ENCODE data around the gene DNAJC22. TPM values are rescaled to one million over a fixed set of nuclear protein-coding genes. Genes with fewer than 3 reads are reported as not detected.

Gene DNAJC22
- polyA plus RNA-seq, 1 of the 3 experiments (the other 2 are of a cell fraction): 4.5 TPM

- TF ChIP-seq REST (IDR thresholded peaks at IDR 0.05; ENCODE audit: low read depth, low read length) (no peak), NRF1 (IDR thresholded peaks at IDR 0.05; ENCODE audit: low read depth, low read length) (no peak), NFIC (IDR thresholded peaks at IDR 0.05; ENCODE audit: borderline replicate concordance) (no peak), SIN3A (IDR thresholded peaks at IDR 0.05; ENCODE audit: borderline replicate concordance, low read depth, low read length) (no peak), GABPA (IDR thresholded peaks at IDR 0.05; ENCODE audit: low read depth) (no peak), RAD21 (IDR thresholded peaks at IDR 0.05; ENCODE audit: low read length) (no peak), RFX5 (IDR thresholded peaks at IDR 0.05; ENCODE audit: low read length) (no peak)
Observed at GRCh38 chr12:49344486-49345050, 2.1 kb upstream of the DNAJC22 start (continued).

GRCh38 chr12:49345051-49345824 is 1.4 kb upstream of the DNAJC22 start:
- no peaks in the 10 kb centered on the region for H4K20me1 ChIP-seq (ENCODE audit: insufficient read depth)
- TF ChIP-seq PBX3 (IDR thresholded peaks at IDR 0.05) (no peak), SMC3 (IDR thresholded peaks at IDR 0.05; ENCODE audit: low read depth, low read length) (no peak), RCOR1 (IDR thresholded peaks at IDR 0.05; ENCODE audit: low read length) (no peak), USF2 (IDR thresholded peaks at IDR 0.05; ENCODE audit: borderline replicate concordance, low read depth, low read length) (no peak), IRF3 (IDR thresholded peaks at IDR 0.05; ENCODE audit: low read depth, low read length) (no peak), TCF12 (IDR thresholded peaks at IDR 0.05) (no peak)
- H3K27ac ChIP-seq (ENCODE audit: low read depth in 2 of 2, low read length in 1 of 2): no peak overlapping the region
- peak overlapping the region; percentile 27 to 54; a peak in 3 of 4 replicates for H3K4me3 ChIP-seq (ENCODE audit: low read depth in 2 of 2, low read length in 1 of 2)
- H3K36me3 ChIP-seq (replicated peaks in 1 of 2; ENCODE audit: control insufficient read depth in 1 of 2, insufficient read depth in 2 of 2, low read length in 1 of 2): no peaks in the 10 kb centered on the region
- H3K9me2 ChIP-seq: no peaks in the 10 kb centered on the region
- peak overlapping the region; percentile 70 for H3K4me2 ChIP-seq
- no peak overlapping the region for H3K9ac ChIP-seq
- peaks cover 17% of the 10 kb centered on the region for H3F3A ChIP-seq (replicated peaks; ENCODE audit: insufficient read depth)
- peaks cover 15 to 38% of the 10 kb centered on the region in 2 experiments; a peak in 2 of 4 replicates for H3K4me1 ChIP-seq (ENCODE audit: control insufficient read depth in 1 of 2, insufficient read depth in 2 of 2, low read depth in 1 of 2, low read length in 1 of 2)
- H2AFZ ChIP-seq (ENCODE audit: low read depth): peak overlapping the region; percentile 71; the same call in 1 of the 2 replicates
- peak; percentile 82 for DNase-seq
- 10% methylated on average over 50 of the region's 70 CpGs for WGBS (ENCODE audit: low lambda C conversion rate)
- ChIA-PET CTCF (interaction anchor here (1.0 to 10.6 kb wide), 6 partner anchors 8 to 257 kb away, joined by 3 to 256 read pairs (median 38); partner anchors contain the start of genes C1QL4 and PRPH), POLR2A (interaction anchor here (1.5 kb wide), 1 partner anchor 56 kb away, joined by 3 read pairs; no protein-coding TSS in a partner anchor)
- peaks cover 5% of the 10 kb centered on the region; the same call in 1 of the 2 replicates for H3K27me3 ChIP-seq (ENCODE audit: insufficient read depth)
- no peaks in the 10 kb centered on the region for H3K9me3 ChIP-seq
- H3K79me2 ChIP-seq (ENCODE audit: insufficient read depth): no peaks in the 10 kb centered on the region

All from SK-N-SH (cell line).